Measurements from ENCODE around the gene NCBP3. TPM values are rescaled to one million over a fixed set of nuclear protein-coding genes. Genes with fewer than 3 reads are reported as not detected.

Gene NCBP3
- total and polyA plus RNA-seq, 2 of the 4 experiments (the other 2 are of a cell fraction) = 10.8 to 13.5 TPM

GRCh38 chr17:3884188-3884587 is 38.1 kb upstream of the NCBP3 start:
- TF ChIP-seq RFX5 (IDR thresholded peaks at IDR 0.05; ENCODE audit: low read depth, low read length) (no peak), SMC3 (IDR thresholded peaks at IDR 0.05; ENCODE audit: low read depth, low read length) (no peak), BHLHE40 (IDR thresholded peaks at IDR 0.05; ENCODE audit: low read depth, low read length) (no peak), RCOR1 (IDR thresholded peaks at IDR 0.05; ENCODE audit: insufficient replicate concordance, low read length) (no peak), FOS (IDR thresholded peaks at IDR 0.05; ENCODE audit: low read depth, low read length) (no peak), RAD21 (IDR thresholded peaks at IDR 0.05; ENCODE audit: low read length) (no peak), CHD1 (IDR thresholded peaks at IDR 0.05; ENCODE audit: low read depth, low read length) (no peak), MAFK (IDR thresholded peaks at IDR 0.05; ENCODE audit: low read depth, low read length) (no peak), ELK1 (IDR thresholded peaks at IDR 0.05; ENCODE audit: borderline replicate concordance, low read depth, low read length) (no peak), CTCF (conservative IDR thresholded peaks at IDR 0.05; ENCODE audit: low read depth, low read length) (no peak), NFE2L2 (IDR thresholded peaks at IDR 0.05; ENCODE audit: low read depth, low read length) (no peak), MAZ (IDR thresholded peaks at IDR 0.05; ENCODE audit: borderline replicate concordance, low read depth, low read length) (no peak), POLR2A (IDR thresholded peaks at IDR 0.05; ENCODE audit: low read depth, low read length) (no peak), MXI1 (IDR thresholded peaks at IDR 0.05; ENCODE audit: borderline replicate concordance, low read depth, low read length) (no peak), CEBPB (IDR thresholded peaks at IDR 0.05; ENCODE audit: low read depth, low read length) (no peak)
- TF ChIP-seq, protein P1, sequence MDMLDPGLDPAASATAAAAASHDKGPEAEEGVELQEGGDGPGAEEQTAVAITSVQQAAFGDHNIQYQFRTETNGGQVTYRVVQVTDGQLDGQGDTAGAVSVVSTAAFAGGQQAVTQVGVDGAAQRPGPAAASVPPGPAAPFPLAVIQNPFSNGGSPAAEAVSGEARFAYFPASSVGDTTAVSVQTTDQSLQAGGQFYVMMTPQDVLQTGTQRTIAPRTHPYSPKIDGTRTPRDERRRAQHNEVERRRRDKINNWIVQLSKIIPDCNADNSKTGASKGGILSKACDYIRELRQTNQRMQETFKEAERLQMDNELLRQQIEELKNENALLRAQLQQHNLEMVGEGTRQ (IDR thresholded peaks at IDR 0.05; ENCODE audit: low read depth, low read length) = no peak
- no peak overlapping the region for H2BK20ac ChIP-seq (ENCODE audit: low read depth, low read length)
- no peak overlapping the region for H3K23ac ChIP-seq (ENCODE audit: low read depth, low read length)
- H3K4me1 ChIP-seq (ENCODE audit: control insufficient read depth, insufficient read depth, low read length) = peaks cover 27% of the 10 kb centered on the region
- WGBS, 2 experiments (ENCODE audit: extremely low coverage in 2 of 2, insufficient read length in 1 of 2) = 92% methylated on average over 8 of the region's 12 CpGs; no CpG with 5 or more reads in 1 of the 2 experiments
- no peak overlapping the region for H3K4me2 ChIP-seq (ENCODE audit: low read depth, low read length)
- H4K91ac ChIP-seq (ENCODE audit: insufficient read depth, low read depth, low read length) = no peak overlapping the region
- H2AFZ ChIP-seq (replicated peaks; ENCODE audit: low read length, poor library complexity) = no peak overlapping the region
- H3K9ac ChIP-seq (ENCODE audit: low read depth, low read length) = no peak overlapping the region
- intact Hi-C loops (cut with micrococcal nuclease) (no loop called here), in situ Hi-C loops (cut with MboI; ENCODE audit: low sequenced_read_pairs) (no loop called here), dilution Hi-C loops (cut with HindIII; ENCODE audit: low sequenced_read_pairs, unreplicated experiment) (no loop called here)
- peaks cover 7 to 27% of the 10 kb centered on the region in 2 experiments; a peak in 2 of 4 replicates for H3K79me1 ChIP-seq (ENCODE audit: low read depth in 1 of 2, low read length in 2 of 2)
- ChIA-PET CTCF (interaction anchor here (2.4 kb wide), 1 partner anchor 30 kb away, joined by 6 read pairs; no protein-coding TSS in a partner anchor), POLR2A (ENCODE audit: unreplicated experiment) (no interaction called here)
- no peak for ATAC-seq (ENCODE audit: low read depth)
- no peak overlapping the region for H3K4me3 ChIP-seq (ENCODE audit: insufficient read depth, low read depth, low read length)
- H3K36me3 ChIP-seq (ENCODE audit: control insufficient read depth, insufficient read depth, low read length) = peaks cover 7% of the 10 kb centered on the region; the same call in 1 of the 2 replicates
- no peak overlapping the region for H3K18ac ChIP-seq (ENCODE audit: low read depth, low read length)
- H3K56ac ChIP-seq (ENCODE audit: extremely low read depth, insufficient read depth, low read length) = no peak overlapping the region
- DNase-seq = no peak
- no peak overlapping the region for H2BK5ac ChIP-seq (ENCODE audit: low read depth, low read length, poor library complexity, severe bottlenecking)
- no peak overlapping the region for H4K5ac ChIP-seq (ENCODE audit: low read depth, low read length)
- no peak overlapping the region for H4K8ac ChIP-seq (ENCODE audit: low read depth in 2 of 2, low read length in 2 of 2)
- peaks cover 2% of the 10 kb centered on the region for H3K9me1 ChIP-seq (ENCODE audit: insufficient read depth, low read length)
- no peaks in the 10 kb centered on the region for H3K9me3 ChIP-seq (ENCODE audit: control insufficient read depth, insufficient read depth, low read length)
- H3K27ac ChIP-seq (ENCODE audit: insufficient read depth, low read length) = no peak overlapping the region
- no peak overlapping the region for H3K4ac ChIP-seq (ENCODE audit: low read depth, low read length)
- H2AK5ac ChIP-seq (ENCODE audit: low read depth, low read length) = no peak overlapping the region
- no peak overlapping the region for H2BK120ac ChIP-seq (ENCODE audit: low read depth, low read length)
- no TSS peak for BruUV-seq (replicated peaks)
- no peaks in the 10 kb centered on the region for H3K27me3 ChIP-seq (ENCODE audit: control insufficient read depth, insufficient read depth, low read length)
- no peak overlapping the region for H2BK15ac ChIP-seq (ENCODE audit: low read depth, low read length)
- H3K14ac ChIP-seq (replicated peaks; ENCODE audit: low read depth, low read length) = no peak overlapping the region
- H2AK9ac ChIP-seq (replicated peaks; ENCODE audit: low read depth, low read length, poor library complexity) = no peak overlapping the region
- H4K20me1 ChIP-seq (ENCODE audit: insufficient read depth, low read length) = no peaks in the 10 kb centered on the region

Measured in IMR-90 (cell line).